ENCODE data around the gene SH2D4B.

GRCh38 chr10:80513106-80513505, 24.6 kb upstream of the SH2D4B start:
- no peak for TF ChIP-seq CTCF (IDR thresholded peaks at IDR 0.05; ENCODE audit: poor library complexity, severe bottlenecking)
- no peak for TF ChIP-seq EZH2 (IDR thresholded peaks at IDR 0.05; ENCODE audit: borderline replicate concordance, insufficient read depth, low read length, poor library complexity, severe bottlenecking)
